Astrocyte of the cerebellum (primary cell): ENCODE results near the gene CHID1.

Experiments
- DNase-seq: peaks from one replicate; pipeline ENCODE4 v3.0.0-alpha.2; 2011; ENCODE audit warnings: low read depth
- H3K4me3 ChIP-seq: 2 replicates; pipeline ENCODE4 v1.5.1; 2011; ENCODE audit warnings: mild to moderate bottlenecking, low read depth, low read length, moderate library complexity
- in situ Hi-C: cut with HindIII; loops from 2 replicates; pipeline ENCODE4 v1.10.0; 2017; ENCODE audit warnings: low sequenced_read_pairs
- TF ChIP-seq, protein P1 (sequence below): IDR thresholded peaks from 2 replicates; pipeline ENCODE4 v1.5.1; 2012; ENCODE audit warnings: low read length, low read depth, moderate library complexity, mild to moderate bottlenecking; ENCODE audit errors: missing control alignments

Gene CHID1

DNA sequence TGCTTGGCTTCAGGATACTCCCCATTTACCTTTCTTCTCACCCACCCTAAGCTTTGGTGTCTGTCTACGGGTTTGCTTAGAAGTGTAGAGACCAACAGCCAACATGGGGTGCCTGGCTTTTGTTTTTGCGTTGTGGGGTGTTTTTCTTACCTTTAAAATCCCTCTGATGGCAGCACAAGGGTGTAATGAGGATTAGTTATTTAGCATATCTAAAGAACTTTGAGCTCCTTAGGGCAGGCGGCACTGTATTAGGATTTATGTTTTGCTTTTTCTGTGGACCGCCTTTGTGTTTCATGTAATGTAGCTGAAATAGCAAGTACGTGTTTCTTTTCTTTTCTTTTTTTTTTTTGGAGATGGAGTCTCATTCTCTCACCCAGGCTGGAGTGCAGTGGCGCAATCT is 23.9 kb upstream of the CHID1 start:
- in situ Hi-C loops = no loop called here
- no peak overlapping the region for H3K4me3 ChIP-seq
- no peak for DNase-seq
- TF ChIP-seq, protein P1, sequence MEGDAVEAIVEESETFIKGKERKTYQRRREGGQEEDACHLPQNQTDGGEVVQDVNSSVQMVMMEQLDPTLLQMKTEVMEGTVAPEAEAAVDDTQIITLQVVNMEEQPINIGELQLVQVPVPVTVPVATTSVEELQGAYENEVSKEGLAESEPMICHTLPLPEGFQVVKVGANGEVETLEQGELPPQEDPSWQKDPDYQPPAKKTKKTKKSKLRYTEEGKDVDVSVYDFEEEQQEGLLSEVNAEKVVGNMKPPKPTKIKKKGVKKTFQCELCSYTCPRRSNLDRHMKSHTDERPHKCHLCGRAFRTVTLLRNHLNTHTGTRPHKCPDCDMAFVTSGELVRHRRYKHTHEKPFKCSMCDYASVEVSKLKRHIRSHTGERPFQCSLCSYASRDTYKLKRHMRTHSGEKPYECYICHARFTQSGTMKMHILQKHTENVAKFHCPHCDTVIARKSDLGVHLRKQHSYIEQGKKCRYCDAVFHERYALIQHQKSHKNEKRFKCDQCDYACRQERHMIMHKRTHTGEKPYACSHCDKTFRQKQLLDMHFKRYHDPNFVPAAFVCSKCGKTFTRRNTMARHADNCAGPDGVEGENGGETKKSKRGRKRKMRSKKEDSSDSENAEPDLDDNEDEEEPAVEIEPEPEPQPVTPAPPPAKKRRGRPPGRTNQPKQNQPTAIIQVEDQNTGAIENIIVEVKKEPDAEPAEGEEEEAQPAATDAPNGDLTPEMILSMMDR = no peak

DNA sequence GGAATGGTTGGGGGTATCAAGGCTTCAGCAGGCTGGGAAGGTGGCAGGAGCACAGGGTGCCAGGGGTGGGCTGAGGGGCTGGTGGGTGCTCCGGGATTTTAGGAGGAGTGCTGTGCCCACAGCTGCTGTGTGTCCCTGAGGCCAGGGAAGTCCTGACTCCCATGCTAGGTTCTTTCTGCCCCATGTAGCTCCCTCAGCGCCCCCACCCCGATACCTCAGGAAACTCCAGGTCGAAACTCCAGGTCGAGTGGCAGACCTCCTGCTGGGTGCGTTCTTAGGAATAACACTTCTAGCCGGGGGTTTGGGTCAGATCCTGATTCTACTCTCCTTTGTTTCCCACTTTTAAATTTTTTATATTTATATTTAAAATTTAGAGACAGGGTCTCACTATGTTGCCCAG is 23.3 kb upstream of the CHID1 start:
- TF ChIP-seq, protein P1 = no peak
- H3K4me3 ChIP-seq = no peak overlapping the region
- DNase-seq = no peak
- in situ Hi-C loops = no loop called here

DNA sequence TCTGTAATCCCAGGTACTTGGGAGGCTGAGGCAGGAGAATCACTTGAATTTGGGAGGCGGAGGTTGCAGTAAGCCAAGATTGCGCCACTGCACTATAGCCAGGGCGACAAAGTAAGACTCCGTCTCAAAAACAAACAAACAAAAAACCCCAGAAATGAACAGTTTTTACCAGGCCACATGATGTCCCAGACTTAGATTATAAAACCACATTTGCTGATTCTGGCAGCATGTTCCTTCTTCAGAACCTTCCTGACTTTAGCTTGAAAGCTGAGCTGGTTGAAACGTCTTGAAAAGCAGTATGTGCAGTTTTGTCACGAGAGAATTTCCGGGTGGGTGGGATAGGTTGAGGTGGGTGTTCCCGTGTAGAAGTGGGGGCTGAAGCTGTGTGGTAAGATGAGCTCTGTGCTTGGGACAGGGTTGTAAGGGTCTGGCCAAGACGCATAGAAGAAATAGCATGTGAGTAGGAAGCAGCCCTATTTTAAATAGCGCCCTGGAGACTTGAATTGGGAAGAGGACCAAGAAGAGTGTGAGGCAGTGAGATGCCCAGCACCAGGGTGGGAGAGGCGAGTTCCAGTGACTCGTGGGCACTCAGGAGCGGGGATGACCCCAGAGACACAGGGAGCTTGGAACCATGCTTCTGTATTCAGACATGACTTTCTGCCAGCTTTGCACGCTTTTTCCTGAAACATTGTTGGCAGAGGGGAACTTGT is 22.7 kb upstream of the CHID1 start:
- TF ChIP-seq, protein P1 = no peak
- DNase-seq = no peak
- in situ Hi-C loops = no loop called here
- no peak overlapping the region for H3K4me3 ChIP-seq

DNA sequence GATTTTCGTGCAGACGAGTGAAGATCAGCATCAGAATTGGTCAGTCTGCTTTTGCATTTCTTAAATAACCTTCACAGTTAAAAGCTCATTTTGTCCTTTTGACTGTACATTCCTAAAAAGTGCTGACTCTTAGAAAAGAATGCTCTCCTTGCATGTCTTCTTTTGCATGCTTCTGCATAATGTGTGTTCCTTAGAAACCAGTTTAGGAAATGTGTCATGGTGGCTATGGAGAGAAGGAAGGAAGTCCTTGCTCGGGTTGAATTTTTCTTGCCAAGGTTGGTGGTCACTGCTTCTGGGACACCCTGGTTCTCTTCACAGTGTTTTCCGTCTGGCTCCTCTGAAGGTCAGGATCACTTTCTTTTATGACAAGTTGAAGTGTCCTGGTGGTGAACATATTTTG is 21.8 kb upstream of the CHID1 start:
- DNase-seq = no peak
- in situ Hi-C loops = no loop called here
- H3K4me3 ChIP-seq = no peak overlapping the region
- TF ChIP-seq, protein P1 = no peak

DNA sequence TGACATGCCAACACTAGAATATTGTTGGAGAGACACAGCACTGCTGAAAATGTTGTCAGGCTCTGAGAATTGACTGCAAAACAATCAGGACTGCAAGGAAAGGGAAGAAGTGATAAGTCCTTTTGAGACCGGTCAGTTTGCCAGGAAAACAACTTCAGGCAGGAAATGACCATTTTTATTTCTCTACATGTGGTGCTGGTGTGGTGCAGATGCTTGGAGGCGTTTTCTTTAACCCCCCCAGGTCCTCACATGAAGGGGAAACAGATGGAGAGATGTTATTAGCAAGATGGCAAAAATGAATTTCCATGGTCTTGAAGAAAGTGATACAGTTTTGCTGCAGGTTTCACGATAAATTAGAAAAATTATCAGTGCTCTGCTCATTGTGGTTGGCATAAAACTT is 20.8 kb upstream of the CHID1 start:
- DNase-seq = no peak
- TF ChIP-seq, protein P1 = no peak
- in situ Hi-C loops = no loop called here

DNA sequence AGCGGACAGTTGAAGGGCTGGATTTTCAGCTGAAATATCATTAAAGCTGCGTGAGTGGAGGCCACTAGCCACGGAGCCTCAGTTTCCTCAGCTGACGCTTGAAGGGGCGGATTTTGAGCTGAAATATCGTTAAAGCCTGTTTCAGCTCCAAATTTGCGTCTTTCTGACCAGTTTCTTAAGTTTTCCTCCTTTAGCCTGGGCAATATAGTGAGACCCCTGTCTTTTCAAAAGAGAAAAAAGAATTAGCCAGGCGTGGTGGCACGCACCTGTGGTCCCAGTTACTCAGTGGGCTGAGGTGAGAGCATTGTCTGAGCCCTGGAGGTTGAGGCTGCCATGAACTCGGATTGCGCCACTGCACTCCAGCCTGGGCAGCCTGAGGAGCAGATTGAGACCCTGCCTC is 18.8 kb upstream of the CHID1 start:
- no peak overlapping the region for H3K4me3 ChIP-seq
- no peak for DNase-seq
- in situ Hi-C loops = no loop called here
- TF ChIP-seq, protein P1 = no peak

More for the DNA sequence above, 20.8 kb upstream of the CHID1 start:
- no peak overlapping the region for H3K4me3 ChIP-seq
